Stimulated activated CD4-positive, alpha-beta T cell treated with anti-CD3 and anti-CD28 coated beads, Interleukin-2, amount 100 ng/mL, for 24 hours (primary cell): ENCODE measurements around the gene MYO9B.
A peak's percentile ranks its signal among the peaks of the same experiment; 100 is the strongest.
"Not testable (repeated sequence)": the region's sequence is repeated elsewhere in the genome, so short reads cannot be mapped to it uniquely, and the experiment has no call there.

Experiments used
- DNase-seq, 2 donors: peaks; one replicate each; pipeline ENCODE4 v3.0.0-alpha.2; 2020

Gene MYO9B

DNA sequence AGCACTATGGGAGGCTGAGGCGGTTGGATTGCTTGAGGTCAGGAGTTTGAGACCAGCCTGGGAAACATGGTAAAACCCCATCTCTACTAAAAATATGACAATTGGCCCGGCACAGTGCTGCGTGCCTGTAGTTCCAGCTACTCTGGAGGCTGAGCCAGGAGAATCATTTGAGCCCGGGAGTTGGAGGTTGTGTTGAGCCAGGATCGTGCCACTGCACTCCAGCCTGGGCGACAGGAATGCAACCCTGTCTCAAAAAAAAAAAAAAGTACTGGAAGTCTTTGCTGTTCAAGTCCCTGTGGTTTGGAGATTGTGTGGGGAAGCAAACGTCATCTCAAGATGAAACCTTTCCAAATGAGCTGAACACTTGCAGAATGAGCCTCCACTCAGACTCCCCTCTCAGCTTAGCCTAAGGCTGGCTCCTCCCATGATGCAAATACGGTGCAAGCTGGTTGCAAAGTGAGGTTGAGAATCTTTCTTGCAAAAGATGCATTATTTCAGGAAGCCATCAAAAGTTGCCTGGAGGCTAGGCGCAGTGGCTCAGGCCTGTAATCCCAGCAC, 46.2 kb downstream of the MYO9B start:
- DNase-seq, result no peak

DNA sequence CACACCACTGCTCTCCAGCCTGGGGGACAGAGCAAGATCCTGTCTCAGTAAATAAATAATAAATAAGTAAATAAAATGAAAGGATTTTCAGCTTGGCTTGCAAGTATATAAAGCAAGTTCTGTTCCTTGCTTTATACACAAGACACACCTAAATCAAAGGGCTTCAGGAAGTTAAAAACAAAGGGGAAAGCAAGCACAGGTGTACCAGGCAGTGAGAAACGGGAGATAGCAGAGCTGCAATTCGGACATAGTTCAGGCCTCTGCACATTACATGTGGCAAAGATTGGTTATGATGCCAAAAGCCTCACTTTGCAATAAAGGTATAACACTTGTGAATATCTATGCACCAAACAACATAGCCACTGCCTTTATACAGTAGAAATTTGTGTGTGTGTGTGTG, 47.5 kb downstream of the MYO9B start:
- no peak for DNase-seq

DNA sequence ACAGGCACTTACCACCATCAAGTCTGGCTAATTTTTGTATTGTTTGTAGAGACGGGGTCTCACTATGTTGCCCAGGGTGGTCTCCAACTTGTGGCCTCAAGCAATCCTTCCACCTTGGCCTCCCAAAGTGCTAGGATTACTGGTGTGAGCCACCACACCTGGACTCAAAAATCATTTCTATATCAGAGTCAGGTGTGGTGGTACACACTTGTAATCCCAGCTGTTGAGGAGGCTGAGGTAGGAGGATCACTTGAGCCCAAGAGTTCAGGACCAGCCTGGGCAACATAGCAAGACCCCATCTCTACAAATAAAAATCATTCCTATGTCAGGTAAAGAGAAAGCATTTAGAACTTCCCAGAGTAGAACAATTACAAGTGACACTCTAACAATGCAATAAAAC, 48.4 kb downstream of the MYO9B start:
- DNase-seq, result no peak

DNA sequence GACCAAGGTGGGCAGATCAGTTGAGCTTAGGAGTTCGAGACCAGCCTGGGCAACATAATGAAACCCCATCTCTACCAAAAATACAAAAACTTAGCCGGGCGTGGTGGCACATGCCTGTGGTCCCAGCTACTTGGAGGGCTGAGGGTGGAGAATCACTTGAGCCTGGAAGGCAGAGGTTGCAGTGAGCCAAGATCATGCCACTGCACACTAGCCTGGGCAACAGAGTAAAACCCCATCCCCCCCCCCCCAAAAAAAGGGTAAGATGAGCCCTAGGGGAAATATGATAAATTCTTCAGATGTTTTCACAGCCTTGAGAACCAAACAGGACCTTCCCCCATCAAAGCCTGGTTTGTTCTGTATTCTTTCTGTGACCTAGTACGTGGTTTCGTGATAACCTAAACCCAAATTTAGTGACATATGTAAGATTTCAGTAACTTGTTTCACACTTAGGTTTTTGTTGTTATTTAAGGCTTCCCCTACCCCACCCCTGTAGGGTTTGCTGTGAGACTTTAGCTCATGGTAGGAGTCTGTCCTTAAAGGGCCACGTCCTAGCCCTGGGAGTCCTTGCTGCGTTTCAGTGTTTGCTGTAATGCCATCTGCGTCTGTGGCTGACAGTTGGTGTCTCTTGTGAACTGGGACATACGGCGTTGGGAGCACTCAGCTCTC, 49.6 kb downstream of the MYO9B start:
- no peak for DNase-seq

DNA sequence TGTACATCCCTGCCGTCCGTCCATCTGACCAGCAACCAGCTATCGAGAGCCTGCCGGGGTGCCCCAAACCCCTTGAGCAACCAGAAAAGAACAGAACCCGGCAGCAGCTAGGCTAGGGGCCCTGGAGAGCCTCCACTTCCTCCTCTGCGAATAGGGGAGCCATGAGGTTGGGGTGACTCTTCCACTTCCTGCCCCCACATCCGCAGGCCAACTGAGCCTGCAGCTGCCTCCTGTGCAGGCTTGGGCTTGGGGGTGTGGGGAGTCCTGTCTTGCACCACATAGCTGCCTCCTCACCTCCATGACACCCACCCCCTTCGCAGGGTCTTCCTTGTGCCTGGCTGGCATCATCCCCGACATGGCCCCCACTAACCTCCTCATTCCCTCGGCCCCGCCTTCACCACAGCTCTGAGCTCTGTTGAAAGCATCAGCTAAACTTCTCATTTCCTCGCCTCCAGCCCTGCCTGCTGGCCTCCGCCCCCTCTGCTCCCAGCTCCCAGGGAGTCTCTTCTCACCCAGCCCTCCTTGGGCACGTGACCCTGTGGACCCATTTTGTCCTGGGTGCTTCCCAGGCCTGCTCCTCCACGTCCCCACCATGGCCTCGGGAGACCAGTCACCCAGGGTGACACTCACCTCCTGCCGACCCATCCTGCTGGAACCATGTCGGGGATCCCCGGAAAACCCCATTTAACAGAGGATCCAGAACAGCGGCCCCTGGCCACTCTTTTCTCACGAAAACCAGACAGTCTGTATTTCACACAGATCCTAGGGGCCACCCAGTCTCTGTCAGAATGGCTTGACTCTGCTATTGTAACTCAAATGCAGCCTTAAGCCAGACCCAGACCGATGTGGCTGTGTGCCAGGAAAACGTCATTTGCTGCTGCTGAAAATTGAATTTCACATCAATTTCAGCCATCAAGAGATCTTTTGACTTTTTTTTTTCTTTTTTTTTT, 50.4 kb downstream of the MYO9B start:
- peak; percentile 57 to 64 for DNase-seq

DNA sequence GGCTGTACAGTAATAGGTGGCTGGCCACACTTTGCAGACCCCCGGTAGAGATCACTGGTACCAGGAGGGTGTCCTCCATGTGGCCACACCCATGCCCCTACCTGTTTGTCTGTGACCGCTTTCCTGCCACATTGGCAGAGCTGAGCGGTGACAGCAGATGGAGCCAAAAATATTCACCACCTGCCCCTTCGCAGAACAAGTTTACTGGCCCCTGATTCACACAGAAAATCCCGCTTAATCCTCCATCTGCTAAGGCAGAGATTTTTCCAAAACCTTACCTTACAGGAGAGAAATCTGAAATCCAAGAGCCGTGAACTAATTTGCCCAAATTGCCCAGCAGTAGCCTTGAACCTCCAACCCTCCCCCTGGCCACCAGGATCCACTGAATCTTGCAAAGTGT, 52.1 kb downstream of the MYO9B start:
- DNase-seq, result no peak

DNA sequence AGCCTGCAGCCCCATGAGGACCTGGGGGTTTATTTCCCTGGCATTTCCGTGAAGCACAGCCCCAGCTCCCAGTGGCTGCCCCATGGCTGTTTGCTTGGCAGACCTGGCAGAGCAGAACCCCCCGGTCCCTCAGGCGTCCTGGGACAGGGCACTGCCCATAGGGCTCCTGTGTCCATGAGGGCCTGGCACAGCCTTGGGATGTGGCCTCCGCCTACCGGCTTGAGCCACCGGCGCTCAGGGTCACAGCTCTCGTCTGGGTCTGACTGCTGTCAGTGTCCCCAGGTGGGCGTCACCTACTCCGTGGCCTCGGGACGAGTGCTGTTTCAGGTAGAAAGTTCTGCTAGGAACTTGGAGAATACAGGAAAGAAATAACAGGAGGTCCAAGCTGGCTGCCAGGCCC, 52.8 kb downstream of the MYO9B start:
- DNase-seq, result no peak

DNA sequence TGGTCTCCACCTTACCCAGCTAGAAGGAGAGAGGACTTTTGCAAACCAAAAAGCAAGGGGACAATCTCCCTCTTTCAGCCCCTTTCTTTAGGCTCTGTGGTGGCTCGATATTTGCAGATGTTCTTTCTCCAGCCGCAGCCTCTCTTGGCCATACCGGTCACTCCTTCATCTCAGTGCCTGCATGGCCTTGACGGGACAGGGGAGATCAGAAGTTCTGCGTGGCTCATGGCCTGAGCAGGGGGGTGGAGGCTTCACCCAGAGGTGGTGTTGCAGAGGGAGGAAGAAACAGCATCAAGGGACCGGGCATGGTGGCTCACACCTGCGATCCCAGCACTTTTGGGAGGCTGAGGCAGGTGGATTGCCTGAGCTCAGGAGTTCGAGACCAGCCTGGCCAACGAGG, 53.2 kb downstream of the MYO9B start:
- no peak for DNase-seq

DNA sequence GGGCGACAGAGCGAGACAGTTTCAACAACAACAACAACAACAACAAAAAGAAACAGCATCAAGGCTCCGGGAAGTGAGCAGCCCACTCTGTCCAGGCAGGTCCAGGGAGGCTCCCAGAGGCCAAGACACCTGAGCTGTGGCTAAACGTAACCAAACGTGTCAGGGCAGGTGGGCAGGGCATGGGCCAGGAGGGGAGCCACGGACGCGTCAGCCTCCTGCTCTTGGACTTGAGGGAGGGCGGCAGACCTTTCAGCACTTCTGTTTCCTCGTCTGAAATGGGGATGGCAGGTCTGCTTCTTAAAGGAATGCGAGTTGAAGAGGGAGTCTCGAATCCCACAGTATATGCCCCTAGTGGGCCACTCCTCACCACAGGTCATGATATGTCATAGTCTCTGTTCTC, 53.8 kb downstream of the MYO9B start:
- no peak for DNase-seq

DNA sequence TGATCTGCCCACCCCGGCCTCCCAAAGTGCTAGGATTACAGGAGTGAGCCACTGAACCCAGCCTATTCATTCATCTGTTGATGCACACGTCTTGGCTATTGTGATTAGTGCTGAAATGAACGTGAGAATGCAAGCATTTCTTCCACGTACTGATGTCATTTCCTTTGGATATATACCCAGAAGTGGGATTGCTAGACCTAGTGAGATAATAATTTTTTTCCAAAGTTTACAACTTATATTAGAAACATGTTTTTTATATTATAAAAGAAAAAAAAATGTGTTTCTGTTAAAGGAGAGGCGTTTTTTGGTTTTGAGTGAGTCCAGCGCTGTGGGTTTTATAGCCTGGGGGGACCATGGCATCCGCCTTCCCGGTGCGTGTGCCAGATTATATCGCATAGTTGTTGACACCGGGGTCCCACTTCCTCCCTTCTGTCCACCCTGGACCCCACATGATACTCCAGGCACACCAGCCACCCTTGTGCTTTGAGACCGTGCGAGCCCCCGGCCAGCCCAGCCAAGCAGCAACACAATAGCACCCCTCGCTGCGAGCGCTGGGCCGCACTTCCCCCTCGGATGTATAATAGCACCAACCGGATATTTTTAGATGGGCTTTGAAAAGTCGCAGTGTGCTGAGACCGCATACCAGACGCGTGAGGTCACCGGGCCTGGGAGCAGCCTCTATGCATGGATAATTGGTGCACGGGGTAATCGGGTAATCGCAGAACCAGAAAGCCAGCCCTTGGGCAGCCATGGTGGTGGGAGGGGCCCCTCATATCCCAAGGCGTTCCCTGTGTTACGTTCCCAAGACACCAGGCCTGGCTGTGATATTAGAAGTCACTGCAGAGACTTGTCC, 59.6 kb downstream of the MYO9B start:
- peak in 1 of 2 donors; percentile 20 for DNase-seq

DNA sequence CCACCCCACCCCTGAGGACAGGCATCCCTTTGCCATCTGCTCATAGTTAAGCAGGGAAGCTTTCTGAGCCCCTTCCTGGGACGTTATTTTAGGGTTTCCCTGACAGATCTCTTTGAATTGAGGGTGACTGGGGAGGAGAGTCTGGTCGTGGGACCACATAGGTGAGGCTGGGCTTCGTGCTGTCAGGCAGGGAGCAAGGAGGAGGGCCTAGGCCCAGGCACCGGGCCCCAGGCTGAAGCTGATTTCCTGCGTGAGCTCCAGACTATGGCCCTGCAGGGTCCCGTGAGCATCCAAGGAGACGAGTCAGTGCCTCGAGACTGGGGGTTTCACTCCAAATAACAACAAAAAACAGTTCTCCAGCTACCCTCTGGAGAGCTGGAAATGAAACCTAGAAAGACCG, 60.4 kb downstream of the MYO9B start:
- DNase-seq, result no peak

DNA sequence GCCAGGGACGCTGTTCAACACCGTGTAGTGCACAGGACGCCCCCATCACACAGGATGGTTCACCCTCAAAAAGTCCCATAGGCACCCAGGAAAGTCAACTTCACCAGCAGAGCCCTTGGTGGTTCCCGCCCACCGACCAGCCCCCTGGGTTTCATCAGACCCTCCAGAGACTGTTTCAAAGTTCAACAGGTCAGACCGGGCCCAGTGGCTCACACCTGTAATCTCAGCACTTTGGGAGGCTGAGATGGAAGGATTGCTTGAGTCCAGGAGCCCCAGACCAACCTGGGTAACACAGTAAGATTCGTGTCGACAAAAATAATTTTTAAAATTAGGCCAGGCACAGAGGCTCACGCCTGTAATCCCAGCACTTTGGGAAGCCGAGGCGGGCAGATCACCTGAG, 61.0 kb downstream of the MYO9B start:
- no peak for DNase-seq

DNA sequence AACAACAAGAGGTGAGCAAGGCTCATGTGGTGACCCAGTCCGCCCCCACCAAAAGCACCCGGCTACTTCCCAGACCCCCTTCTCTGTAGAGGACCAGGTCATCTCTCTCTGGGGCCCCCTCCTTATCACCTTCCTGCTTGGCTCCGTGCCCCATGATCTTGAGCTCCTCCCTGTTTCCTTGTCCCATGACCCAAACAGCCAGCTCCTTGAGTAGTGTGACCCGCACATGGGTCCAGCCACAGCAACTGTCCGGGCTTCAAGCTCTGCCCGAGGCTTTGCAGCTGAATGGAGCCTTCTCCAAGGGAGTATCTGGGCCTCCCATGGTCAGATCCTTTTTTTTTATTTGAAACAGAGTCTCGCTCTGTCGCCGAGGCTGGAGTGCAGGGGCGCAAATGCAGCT, 61.8 kb downstream of the MYO9B start:
- DNase-seq, result no peak

DNA sequence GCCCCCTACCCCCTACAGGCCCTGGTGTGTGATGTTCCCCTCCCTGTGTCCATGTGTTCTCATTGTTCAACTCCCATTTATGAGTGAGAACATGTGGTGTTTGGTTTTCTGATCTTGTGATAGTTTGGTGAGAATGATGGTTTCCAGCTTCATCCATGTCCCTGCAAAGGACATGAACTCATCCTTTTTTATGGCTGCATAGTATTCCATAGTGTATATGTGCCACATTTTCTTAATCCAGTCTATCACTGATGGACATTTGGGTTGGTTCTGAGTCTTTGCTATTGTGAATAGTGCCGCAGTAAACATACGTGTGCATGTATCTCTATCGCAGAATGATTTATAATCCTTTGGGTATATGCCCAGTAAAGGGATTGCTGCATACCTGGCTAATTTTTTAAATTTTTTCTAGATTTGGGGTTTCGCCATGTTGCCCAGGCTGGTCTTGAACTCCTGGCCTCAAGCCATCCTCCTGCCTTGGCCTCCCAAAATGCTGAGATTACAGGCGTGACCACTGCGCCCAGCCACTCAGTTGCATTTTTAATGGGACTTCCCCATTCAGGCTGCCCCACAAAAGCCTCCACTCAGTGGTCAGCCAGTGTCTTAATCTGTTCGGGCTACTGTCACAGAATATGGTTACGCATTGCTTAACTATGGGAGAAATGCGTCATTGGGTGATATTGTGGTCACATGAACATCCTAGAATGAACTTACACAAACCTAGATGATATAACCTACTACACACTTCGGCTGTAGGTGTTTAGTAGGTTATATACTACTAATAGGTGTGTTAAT, 62.7 kb downstream of the MYO9B start:
- DNase-seq, result not testable (repeated sequence)

DNA sequence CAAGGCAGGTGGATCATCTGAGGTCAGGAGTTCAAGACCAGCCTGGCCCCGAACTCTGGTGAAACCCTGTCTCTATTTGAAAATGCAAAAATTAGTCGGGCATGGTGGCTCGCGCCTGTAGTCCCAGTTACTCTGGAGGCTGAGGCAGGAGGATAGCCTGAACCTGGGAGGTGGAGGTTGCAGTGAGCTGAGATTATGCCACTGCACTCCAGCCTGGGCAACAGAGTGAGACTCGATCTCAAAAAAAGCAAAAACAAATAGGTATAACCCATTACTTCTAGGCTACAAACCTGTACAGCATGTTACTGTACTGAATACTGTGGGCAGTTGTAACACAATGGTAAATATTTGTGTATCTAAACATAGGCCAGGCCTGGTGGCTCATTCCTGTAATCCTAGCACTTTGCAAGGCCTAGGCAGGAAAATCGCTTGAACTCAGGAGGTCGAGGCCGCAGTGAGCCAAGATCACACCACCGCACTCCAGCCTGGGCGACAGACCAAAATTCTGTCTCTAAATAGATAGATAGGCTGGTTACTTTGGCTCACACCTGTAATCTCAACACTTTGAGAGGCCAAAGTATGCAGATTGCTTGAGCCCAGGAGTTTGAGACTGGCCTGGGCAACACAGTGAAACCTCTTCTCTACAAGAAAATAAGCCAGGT, 63.5 kb downstream of the MYO9B start:
- no peak for DNase-seq

DNA sequence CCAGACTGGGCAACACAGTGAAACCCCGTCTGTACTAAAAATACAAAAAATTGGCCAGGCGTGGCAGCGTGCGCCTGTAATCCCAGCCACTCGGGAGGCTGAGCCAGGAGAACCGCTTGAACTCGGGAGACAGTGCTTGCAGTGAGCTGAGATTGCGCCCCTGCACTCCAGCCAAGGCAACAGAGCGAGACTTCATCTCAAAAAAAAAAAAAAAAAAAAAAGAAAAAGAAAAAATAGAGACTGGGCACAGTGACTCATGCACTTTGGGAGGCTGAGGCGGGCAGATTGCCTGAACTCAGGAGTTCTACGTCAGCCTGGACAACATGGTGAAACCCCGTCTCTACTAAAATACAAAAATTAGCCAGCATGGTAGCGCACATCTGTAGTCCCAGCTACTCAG, 69.2 kb downstream of the MYO9B start:
- DNase-seq, result not testable (repeated sequence)

DNA sequence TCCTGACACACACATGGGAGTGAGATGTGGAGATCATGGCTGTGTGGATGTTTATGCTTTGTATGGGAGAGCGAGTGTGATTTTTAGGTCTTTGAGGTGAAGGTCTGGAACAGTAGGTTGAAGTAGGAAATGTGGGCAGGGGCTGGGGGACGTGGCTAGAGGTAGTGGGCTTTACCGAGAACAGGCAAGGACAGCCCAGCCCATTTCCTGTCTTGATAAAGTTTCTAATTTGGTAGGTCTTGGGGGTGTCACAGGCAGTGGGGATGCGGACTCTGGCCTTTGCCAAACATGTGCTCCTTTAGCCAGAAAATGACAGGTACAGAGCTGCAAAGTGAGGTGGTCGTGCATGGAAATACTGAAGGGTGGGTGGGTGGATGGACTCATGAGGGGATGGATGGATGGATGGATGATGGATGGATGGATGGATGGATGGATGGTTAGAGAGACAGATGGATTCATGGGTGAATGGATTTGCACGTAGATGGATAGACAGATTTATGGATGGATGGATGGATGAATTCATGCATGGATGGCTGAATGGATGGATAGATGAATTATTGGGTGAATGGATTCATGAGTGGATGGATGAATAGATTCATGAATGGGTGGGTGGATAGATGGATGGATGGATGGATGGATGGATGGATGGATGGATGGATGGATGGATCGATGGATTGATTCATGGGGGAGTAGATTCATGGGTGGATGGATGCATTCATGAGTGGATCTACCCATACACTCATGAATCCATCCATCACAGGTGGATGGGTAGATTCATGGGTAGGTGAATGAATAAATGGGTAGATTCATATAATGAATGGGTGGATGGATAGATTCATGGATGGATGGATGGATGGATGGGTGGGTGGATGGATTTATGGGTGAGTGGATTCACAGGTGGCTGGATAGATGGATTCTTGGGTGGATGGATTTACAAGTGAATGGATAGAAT, 70.2 kb downstream of the MYO9B start:
- DNase-seq, result no peak

DNA sequence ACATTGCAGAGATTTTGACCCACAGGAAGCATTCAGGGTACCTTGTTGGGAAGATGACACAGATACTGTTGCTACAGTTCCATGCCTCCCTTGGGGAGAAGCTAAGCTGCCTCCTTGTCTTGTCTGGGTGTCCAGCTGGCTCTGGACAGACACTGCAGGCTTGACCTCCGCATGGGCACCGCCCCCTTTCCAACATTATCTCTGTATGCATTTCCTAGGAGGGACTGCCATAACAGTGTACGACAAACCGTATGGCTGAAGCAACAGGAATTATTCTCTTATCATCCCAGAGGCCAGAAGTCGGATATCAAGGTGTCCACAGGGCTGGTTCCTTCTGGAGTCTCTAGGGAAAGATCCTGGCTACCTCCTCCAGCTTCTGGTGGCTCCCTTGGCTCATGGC, 72.6 kb downstream of the MYO9B start:
- no peak for DNase-seq

DNA sequence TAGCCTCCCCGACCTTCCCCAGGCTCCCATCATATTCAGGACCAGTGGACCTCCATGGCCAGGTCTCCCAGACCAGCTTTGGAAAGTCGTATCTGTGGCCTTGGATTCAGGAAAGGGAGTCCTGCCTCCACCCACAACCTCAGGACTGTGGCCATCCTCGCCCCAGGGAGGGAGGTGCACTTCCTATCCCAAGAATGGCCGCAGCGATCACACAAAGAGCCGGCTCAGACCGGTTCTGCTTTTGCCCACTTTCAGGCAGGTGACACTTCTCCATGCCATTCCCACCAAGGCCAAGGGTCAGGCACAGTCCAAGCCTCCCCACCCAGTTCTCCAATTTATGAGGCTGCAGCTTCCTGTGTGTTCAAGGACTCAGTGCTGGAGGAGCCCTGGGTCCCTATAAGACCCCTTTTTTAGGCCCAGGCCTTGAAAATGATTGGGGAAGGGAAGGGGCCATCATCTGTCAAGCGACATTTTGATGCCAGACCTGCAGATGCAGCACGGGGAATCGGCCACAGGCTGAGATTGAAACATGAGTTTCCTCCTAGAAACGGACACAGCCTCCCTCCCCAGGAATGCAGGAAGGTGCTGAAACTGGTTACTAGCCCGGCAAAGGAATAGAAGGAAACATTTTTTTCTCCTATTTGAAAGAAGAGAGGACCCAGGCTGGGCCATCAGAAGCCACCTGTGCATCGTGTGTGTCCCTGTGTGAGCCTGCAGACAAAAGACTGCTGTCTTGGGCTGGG, 74.0 kb downstream of the MYO9B start:
- DNase-seq, result no peak

DNA sequence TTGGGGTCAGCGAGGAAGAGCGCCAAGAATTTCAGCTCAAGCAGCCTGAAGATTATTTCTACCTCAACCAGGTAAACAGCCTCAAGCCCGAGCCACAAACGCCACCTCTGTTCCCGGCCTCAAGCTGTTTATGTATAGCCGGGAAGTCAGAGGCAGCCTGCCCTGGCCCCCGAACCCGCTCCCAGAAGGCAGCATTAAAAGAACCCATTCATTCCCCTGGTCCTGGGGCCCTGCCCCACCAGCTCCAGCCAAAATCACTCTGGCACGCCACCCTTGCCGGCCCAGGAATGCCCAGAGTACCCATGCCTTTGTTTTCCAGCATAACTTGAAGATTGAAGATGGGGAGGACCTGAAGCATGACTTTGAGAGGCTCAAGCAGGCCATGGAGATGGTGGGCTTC, 78.4 kb downstream of the MYO9B start:
- DNase-seq, result no peak
